ENCODE results near the gene OR52A1.

GRCh38 chr11:5107285-5107684 lies 47.3 kb downstream of the OR52A1 start:
- TF ChIP-seq, protein P1, sequence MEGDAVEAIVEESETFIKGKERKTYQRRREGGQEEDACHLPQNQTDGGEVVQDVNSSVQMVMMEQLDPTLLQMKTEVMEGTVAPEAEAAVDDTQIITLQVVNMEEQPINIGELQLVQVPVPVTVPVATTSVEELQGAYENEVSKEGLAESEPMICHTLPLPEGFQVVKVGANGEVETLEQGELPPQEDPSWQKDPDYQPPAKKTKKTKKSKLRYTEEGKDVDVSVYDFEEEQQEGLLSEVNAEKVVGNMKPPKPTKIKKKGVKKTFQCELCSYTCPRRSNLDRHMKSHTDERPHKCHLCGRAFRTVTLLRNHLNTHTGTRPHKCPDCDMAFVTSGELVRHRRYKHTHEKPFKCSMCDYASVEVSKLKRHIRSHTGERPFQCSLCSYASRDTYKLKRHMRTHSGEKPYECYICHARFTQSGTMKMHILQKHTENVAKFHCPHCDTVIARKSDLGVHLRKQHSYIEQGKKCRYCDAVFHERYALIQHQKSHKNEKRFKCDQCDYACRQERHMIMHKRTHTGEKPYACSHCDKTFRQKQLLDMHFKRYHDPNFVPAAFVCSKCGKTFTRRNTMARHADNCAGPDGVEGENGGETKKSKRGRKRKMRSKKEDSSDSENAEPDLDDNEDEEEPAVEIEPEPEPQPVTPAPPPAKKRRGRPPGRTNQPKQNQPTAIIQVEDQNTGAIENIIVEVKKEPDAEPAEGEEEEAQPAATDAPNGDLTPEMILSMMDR (IDR thresholded peaks at IDR 0.05), result no peak
- no peak for TF ChIP-seq POLR2A (IDR thresholded peaks at IDR 0.05)
